Ovary (tissue), 9 donors: ENCODE measurements around the gene DUOXA2. TPM values are rescaled to one million over a fixed set of nuclear protein-coding genes. Genes with fewer than 3 reads are reported as not detected.

Experiments used
- DNase-seq, 5 donors: peaks; one replicate each; pipeline ENCODE4 v3.0.0-alpha.2; 2019 to 2020
- H3K27ac ChIP-seq, 2 donors: fragments of 200-600 bp; one replicate each; pipeline versions ENCODE4 v1.5.1 to v1.8.0; 2019 to 2022
- H3K27me3 ChIP-seq: fragments of 200-600 bp; one replicate; pipeline ENCODE4 v1.8.0; 2022
- H3K36me3 ChIP-seq: fragments of 200-600 bp; sonication (generic); one replicate; pipeline ENCODE4 v1.5.1; 2019
- H3K4me1 ChIP-seq: one replicate; pipeline ENCODE4 v1.8.1; 2013; ENCODE audit warnings: mild to moderate bottlenecking, moderate library complexity; ENCODE audit not compliant: insufficient read depth
- H3K4me3 ChIP-seq: fragments of 200-600 bp; sonication (generic); one replicate; pipeline ENCODE4 v1.5.1; 2017
- H3K9me3 ChIP-seq, 2 donors: fragments of 200-600 bp in 1 of 2; sonication (generic) in 1 of 2; one replicate each; pipeline versions ENCODE4 v1.5.1 to v1.8.1; 2013 to 2019; ENCODE audit warnings: mild to moderate bottlenecking in 1 of 2, moderate library complexity in 1 of 2
- EP300 ChIP-seq: sonication (generic); formaldehyde crosslinking; IDR thresholded peaks from one replicate; pipeline ENCODE4 v1.6.1; 2017; ENCODE audit warnings: antibody characterized with exemption
- POLR2A ChIP-seq: fragments of 450-650 bp; IDR thresholded peaks from one replicate; pipeline ENCODE4 v1.6.1; 2017; ENCODE audit warnings: antibody characterized with exemption, mild to moderate bottlenecking, moderate library complexity
- WGBS, 3 donors: extraction: QIAGEN DNeasy Blood & Tissue Kit in 1 of 3; methylation state at CpG; one replicate each; pipeline versions ENCODE4 v1.1.5 to v1.1.7; 2013 to 2017; 5-methylcytosine and 5-hydroxymethylcytosine counted together
- intact Hi-C, 4 donors: fragments of 100-400 bp; cut with DNase I; formaldehyde crosslinking; loops; one replicate each; pipeline versions ENCODE4 v1.11.0 to v1.15.1; 2022 to 2023
- polyA plus RNA-seq, 2 donors: library from polyadenylated mRNA; stranded (reverse); fragments of 200-250 nt in 1 of 2; fragments of 350-450 nt in 1 of 2; fragmentation: Illumina TruSeq in 1 of 2; extraction: RNeasy Lipid Tissue Mini Kit (QIAGEN cat#74804) in 1 of 2; gene quantifications; one replicate each; pipeline ENCODE4 v1.2.3, GENCODE V29; 2013 to 2014
- total RNA-seq, 7 donors: library from RNA; depleted of rRNA in 2 of 7; stranded (reverse); fragments of >200 nt in 2 of 7; fragmentation: NEBNext Ultra II Directional in 3 of 7; extraction: Animal tissue kit (Norgen Biotek cat#: 25700) in 3 of 7; gene quantifications; one replicate each; pipeline versions ENCODE4 v1.1.0 to v1.2.4, GENCODE V29; 2016 to 2023
- TF ChIP-seq, protein P1 (sequence below), 3 donors: fragments of 450-650 bp in 2 of 3; fragments of 200-600 bp in 1 of 3; IDR thresholded peaks; one replicate each; pipeline versions ENCODE4 v1.5.1 to v1.8.0; 2016 to 2022; ENCODE audit warnings: antibody characterized with exemption in 3 of 3, mild to moderate bottlenecking in 1 of 3
- donor health status: DM: no; HTN: no; CAD: no; lungs with moderate emphysema.
- donor health status: DM: no; HTN: no; CAD: no.
- donor health status: Bipolar disorder and iron deficiency.
- donor health status: DM: yes; HTN: yes; CAD: no.
- donor health status: DM: no; HTN: no; CAD: no.
- donor health status: DM: yes; HTN: yes; CAD: no.

DUOXA2 gene
- total and polyA plus RNA-seq, 9 donors = 0.17 to 0.18 TPM; not detected in 7

DNA sequence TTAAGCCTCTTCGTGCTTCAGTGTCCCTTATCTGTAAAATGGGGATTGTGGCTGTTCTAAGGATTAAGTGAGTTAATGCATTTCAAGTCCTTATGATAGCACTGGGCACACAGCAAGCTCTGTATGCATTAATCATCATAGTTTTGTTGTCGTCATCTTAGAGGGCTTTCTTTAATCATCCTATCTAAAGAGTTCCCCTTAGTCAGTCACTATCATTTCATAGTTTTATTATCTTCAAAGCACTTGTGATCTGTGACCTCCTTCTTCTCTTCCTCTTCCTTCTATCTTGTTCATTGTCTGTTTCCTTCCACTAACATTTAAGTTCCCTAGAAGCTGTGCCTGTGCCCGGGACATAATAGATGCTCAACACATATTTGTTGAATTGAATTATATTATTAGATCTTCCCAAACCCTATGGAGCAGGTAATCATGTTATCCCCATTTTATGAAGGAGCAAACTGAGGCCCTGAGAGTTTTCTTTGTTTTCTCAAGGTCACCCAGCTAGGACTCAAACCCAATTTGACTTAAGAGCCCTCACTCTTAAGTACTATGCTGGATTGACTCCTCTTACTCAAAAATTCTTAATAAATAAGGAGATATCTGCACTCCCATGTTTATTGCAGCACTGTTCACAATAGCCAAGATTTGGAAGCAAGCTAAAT lies 24.3 kb upstream of the DUOXA2 start:
- H3K27ac ChIP-seq = no peak overlapping the region
- intact Hi-C loops = no loop called here
- no peaks in the 10 kb centered on the region for H3K4me1 ChIP-seq
- no peaks in the 10 kb centered on the region for H3K36me3 ChIP-seq
- no peaks in the 10 kb centered on the region for H3K9me3 ChIP-seq
- DNase-seq = no peak
- no peak overlapping the region for H3K4me3 ChIP-seq
- 38 to 55% (median 48%) methylated on average over 3 of the region's 3 CpGs for WGBS, 3 donors
- TF ChIP-seq EP300 (no peak), POLR2A (no peak)
- TF ChIP-seq, protein P1, sequence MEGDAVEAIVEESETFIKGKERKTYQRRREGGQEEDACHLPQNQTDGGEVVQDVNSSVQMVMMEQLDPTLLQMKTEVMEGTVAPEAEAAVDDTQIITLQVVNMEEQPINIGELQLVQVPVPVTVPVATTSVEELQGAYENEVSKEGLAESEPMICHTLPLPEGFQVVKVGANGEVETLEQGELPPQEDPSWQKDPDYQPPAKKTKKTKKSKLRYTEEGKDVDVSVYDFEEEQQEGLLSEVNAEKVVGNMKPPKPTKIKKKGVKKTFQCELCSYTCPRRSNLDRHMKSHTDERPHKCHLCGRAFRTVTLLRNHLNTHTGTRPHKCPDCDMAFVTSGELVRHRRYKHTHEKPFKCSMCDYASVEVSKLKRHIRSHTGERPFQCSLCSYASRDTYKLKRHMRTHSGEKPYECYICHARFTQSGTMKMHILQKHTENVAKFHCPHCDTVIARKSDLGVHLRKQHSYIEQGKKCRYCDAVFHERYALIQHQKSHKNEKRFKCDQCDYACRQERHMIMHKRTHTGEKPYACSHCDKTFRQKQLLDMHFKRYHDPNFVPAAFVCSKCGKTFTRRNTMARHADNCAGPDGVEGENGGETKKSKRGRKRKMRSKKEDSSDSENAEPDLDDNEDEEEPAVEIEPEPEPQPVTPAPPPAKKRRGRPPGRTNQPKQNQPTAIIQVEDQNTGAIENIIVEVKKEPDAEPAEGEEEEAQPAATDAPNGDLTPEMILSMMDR (IDR thresholded peaks at IDR 0.05) = no peak
- H3K27me3 ChIP-seq = no peaks in the 10 kb centered on the region

DNA sequence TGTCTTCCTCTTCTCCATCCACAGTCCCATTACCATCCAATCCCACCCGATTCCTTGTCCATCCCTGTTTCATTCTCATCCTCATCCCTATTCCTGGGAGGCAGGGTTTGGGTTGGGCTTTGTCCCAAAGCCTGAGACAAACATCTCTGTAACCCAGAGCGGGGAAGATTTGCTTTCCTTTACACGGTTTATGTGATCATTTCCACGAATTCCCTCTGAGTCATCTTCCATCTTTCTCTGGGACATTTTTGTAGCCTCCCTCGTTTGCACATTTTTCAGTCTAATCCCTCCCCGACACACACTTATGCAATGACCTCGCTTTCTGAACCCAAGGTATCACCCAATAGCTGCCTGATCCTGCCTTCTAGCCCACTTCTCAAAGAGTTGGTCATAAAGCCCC lies 23.0 kb upstream of the DUOXA2 start:
- intact Hi-C loops = no loop called here
- no peak for TF ChIP-seq EP300
- TF ChIP-seq, protein P1 (IDR thresholded peaks at IDR 0.05) = no peak
- TF ChIP-seq POLR2A = no peak
- 58 to 63% (median 62%) methylated on average over 7 of the region's 7 CpGs for WGBS, 3 donors
- no peak for DNase-seq
- H3K9me3 ChIP-seq = no peaks in the 10 kb centered on the region
- no peaks in the 10 kb centered on the region for H3K36me3 ChIP-seq
- no peak overlapping the region for H3K27ac ChIP-seq
- H3K4me1 ChIP-seq = no peaks in the 10 kb centered on the region
- no peak overlapping the region for H3K4me3 ChIP-seq
- no peaks in the 10 kb centered on the region for H3K27me3 ChIP-seq

DNA sequence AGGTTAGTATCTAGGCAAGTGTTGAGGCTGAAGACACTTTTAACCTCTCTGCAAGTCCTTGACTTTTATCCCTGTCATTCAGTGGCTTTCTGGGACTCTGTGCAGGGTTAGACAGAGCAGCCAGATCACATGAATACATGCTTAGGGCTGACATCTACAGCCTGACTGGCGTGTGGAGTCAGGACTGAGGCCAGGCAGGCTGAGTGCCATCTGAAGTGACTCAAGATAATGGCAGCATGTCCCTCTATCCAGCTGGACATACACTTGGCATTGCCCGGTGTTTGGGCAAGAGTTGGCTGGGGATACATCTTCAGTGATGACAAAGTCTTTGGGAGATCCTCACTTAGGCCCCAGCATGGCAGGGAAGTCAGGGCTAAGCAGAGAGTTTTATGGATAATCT lies 22.6 kb upstream of the DUOXA2 start:
- DNase-seq = peak in 1 of 5 donors; percentile 4
- H3K4me1 ChIP-seq = no peaks in the 10 kb centered on the region
- no peak overlapping the region for H3K27ac ChIP-seq
- H3K4me3 ChIP-seq = no peak overlapping the region
- TF ChIP-seq EP300 (no peak), POLR2A (no peak)
- TF ChIP-seq, protein P1 (IDR thresholded peaks at IDR 0.05) = no peak
- intact Hi-C loops = no loop called here
- no peaks in the 10 kb centered on the region for H3K36me3 ChIP-seq
- no peaks in the 10 kb centered on the region for H3K27me3 ChIP-seq
- 76 to 84% (median 81%) methylated on average over 2 of the region's 2 CpGs for WGBS, 3 donors
- H3K9me3 ChIP-seq = no peaks in the 10 kb centered on the region

DNA sequence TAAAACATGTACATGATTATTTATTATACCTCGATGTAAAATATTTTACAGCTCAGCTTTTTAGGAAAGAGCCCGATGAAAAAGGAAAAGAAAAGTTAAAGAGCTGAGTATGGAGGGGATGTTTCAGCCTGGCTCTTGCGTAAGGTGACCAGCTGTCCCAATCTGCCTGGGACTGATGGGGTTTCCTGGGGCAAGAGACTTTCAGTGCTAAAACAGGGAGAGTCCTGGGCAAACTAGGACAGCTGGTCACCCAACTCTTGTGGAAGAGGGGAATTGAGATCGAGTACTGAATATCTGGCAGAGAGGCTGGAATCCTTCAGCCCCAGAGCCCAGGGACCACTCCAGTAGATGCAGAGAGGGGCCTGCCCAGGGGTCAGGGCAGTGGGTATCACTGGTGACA lies 21.1 kb upstream of the DUOXA2 start:
- Histone ChIP-seq H3K4me1 (no peaks in the 10 kb centered on the region), H3K9me3 (no peaks in the 10 kb centered on the region), H3K4me3 (no peak overlapping the region), H3K36me3 (no peaks in the 10 kb centered on the region), H3K27me3 (no peaks in the 10 kb centered on the region), H3K27ac (no peak overlapping the region)
- intact Hi-C loops = no loop called here
- WGBS, 3 donors = 86 to 90% (median 90%) methylated on average over 4 of the region's 4 CpGs
- no peak for DNase-seq
- TF ChIP-seq, protein P1 (IDR thresholded peaks at IDR 0.05) = no peak
- TF ChIP-seq POLR2A = no peak
- TF ChIP-seq EP300 = no peak
